HepG2 (cell line): Measurements from ENCODE around the gene ZDHHC7. TPM values are rescaled to one million over a fixed set of nuclear protein-coding genes. Genes with fewer than 3 reads are reported as not detected.

Source experiments
- ASH2L ChIP-seq: fragments of 300-600, 200-600 bp; sonication (generic); IDR thresholded peaks from 2 replicates; pipeline ENCODE4 v1.7.0; 2017; ENCODE audit warnings: low read depth, mild to moderate bottlenecking, moderate library complexity, mixed read lengths, low read length; ENCODE audit not compliant: insufficient read length
- ESRRA ChIP-seq: sonication (generic); formaldehyde crosslinking; IDR thresholded peaks from 2 replicates; pipeline ENCODE4 v1.5.1; 2020; ENCODE audit warnings: mild to moderate bottlenecking, low read depth, missing genetic modification reagents
- FLYWCH1 ChIP-seq: sonication (generic); formaldehyde crosslinking; IDR thresholded peaks from 2 replicates; pipeline ENCODE4 v1.8.1; 2023; ENCODE audit warnings: mild to moderate bottlenecking, missing genetic modification reagents
- GABPA ChIP-seq, 2 experiments: IDR thresholded peaks; 2 replicates each; pipeline ENCODE4 v1.6.1; 2011 to 2016; ENCODE audit warnings: low read depth in 2 of 2, low read length in 1 of 2, missing biosample characterization in 1 of 2, missing genetic modification characterization in 1 of 2
- GABPB1 ChIP-seq: IDR thresholded peaks from 2 replicates; pipeline ENCODE4 v1.6.1; 2016; ENCODE audit warnings: mild to moderate bottlenecking, missing genetic modification reagents, moderate library complexity, missing compliant biosample characterization
- HMG20A ChIP-seq: IDR thresholded peaks from 2 replicates; pipeline ENCODE4 v1.6.1; 2016; ENCODE audit warnings: borderline replicate concordance
- KDM6A ChIP-seq: IDR thresholded peaks from 2 replicates; pipeline ENCODE4 v1.6.1; 2016; ENCODE audit warnings: low read depth
- MAF1 ChIP-seq: sonication (generic); formaldehyde crosslinking; IDR thresholded peaks from 2 replicates; pipeline ENCODE4 v1.5.0; 2020; ENCODE audit warnings: missing genetic modification reagents, borderline replicate concordance
- MXD4 ChIP-seq: IDR thresholded peaks from 2 replicates; pipeline ENCODE4 v1.6.1; 2016; ENCODE audit warnings: mild to moderate bottlenecking, missing biosample characterization, missing genetic modification reagents
- ONECUT2 ChIP-seq: sonication (generic); formaldehyde crosslinking; IDR thresholded peaks from 2 replicates; pipeline ENCODE4 v1.4.0; 2020; ENCODE audit warnings: missing genetic modification reagents
- POGZ ChIP-seq: sonication (generic); formaldehyde crosslinking; IDR thresholded peaks from 2 replicates; pipeline ENCODE4 v1.4.0; 2020; ENCODE audit warnings: mild to moderate bottlenecking, missing genetic modification reagents
- POLR2A ChIP-seq, 2 experiments: IDR thresholded peaks; 2 replicates each; pipeline ENCODE4 v1.6.1; 2011; ENCODE audit warnings: low read depth in 2 of 2, low read length in 2 of 2, mild to moderate bottlenecking in 1 of 2, moderate library complexity in 1 of 2; ENCODE audit not compliant: insufficient read depth in 1 of 2
- RAD21 ChIP-seq: fragments of 450-650 bp; formaldehyde crosslinking; IDR thresholded peaks from 2 replicates; pipeline ENCODE4 v1.5.0; 2020; ENCODE audit warnings: mild to moderate bottlenecking
- REL ChIP-seq: sonication (generic); formaldehyde crosslinking; conservative IDR thresholded peaks from 2 replicates; pipeline ENCODE4 v1.8.0; 2022; ENCODE audit warnings: mild to moderate bottlenecking, missing genetic modification reagents, moderate library complexity
- RORA ChIP-seq: sonication (generic); formaldehyde crosslinking; IDR thresholded peaks from 2 replicates; pipeline ENCODE4 v1.5.0; 2020; ENCODE audit warnings: mild to moderate bottlenecking, missing genetic modification reagents, moderate library complexity
- SMARCC2 ChIP-seq: fragments of 450-650 bp; IDR thresholded peaks from 2 replicates; pipeline ENCODE4 v1.6.1; 2017; ENCODE audit warnings: antibody characterized with exemption, mild to moderate bottlenecking
- SMYD3 ChIP-seq: sonication (generic); formaldehyde crosslinking; IDR thresholded peaks from 2 replicates; pipeline ENCODE4 v1.8.1; 2023; ENCODE audit warnings: mild to moderate bottlenecking, missing genetic modification reagents
- TGIF2 ChIP-seq: IDR thresholded peaks from 2 replicates; pipeline ENCODE4 v1.6.1; 2016; ENCODE audit warnings: control low read depth, missing compliant biosample characterization
- YEATS2 ChIP-seq: sonication (generic); formaldehyde crosslinking; IDR thresholded peaks from 2 replicates; pipeline ENCODE4 v1.4.0; 2020; ENCODE audit warnings: missing genetic modification reagents, borderline replicate concordance
- ZFP36L2 ChIP-seq: sonication (generic); formaldehyde crosslinking; IDR thresholded peaks from 2 replicates; pipeline ENCODE4 v1.4.0; 2020; ENCODE audit warnings: missing genetic modification reagents
- ZNF121 ChIP-seq: sonication (generic); formaldehyde crosslinking; IDR thresholded peaks from 2 replicates; pipeline ENCODE4 v1.5.0; 2020; ENCODE audit warnings: mild to moderate bottlenecking, missing genetic modification reagents
- ZNF343 ChIP-seq: sonication (generic); formaldehyde crosslinking; IDR thresholded peaks from 2 replicates; pipeline ENCODE4 v1.4.0; 2020; ENCODE audit warnings: mild to moderate bottlenecking, missing genetic modification reagents
- ZNF703 ChIP-seq: sonication (generic); formaldehyde crosslinking; IDR thresholded peaks from 2 replicates; pipeline ENCODE4 v1.5.1; 2020; ENCODE audit warnings: missing genetic modification reagents, mild to moderate bottlenecking, moderate library complexity, borderline replicate concordance
- ZNF709 ChIP-seq: sonication (generic); formaldehyde crosslinking; IDR thresholded peaks from 2 replicates; pipeline ENCODE4 v1.5.0; 2020; ENCODE audit warnings: mild to moderate bottlenecking, missing genetic modification reagents
- ZNF777 ChIP-seq: sonication (generic); formaldehyde crosslinking; IDR thresholded peaks from 2 replicates; pipeline ENCODE4 v1.4.0; 2020; ENCODE audit warnings: missing genetic modification reagents
- ZNF780A ChIP-seq: sonication (generic); formaldehyde crosslinking; IDR thresholded peaks from 2 replicates; pipeline ENCODE4 v1.8.0; 2022; ENCODE audit warnings: mild to moderate bottlenecking, missing genetic modification reagents, moderate library complexity
- polyA plus RNA-seq, 8 experiments: library from polyadenylated mRNA; depleted of rRNA in 3 of 8; stranded (reverse) in 7 of 8; unstranded in 1 of 8; fragments of >200 nt; fragmentation: Illumina TruSeq in 4 of 8; extraction: Trizol in 4 of 8; gene quantifications; 2 replicates each; pipeline versions ENCODE4 v1.2.1 to v1.2.3, GENCODE V29; 2011 to 2016; ENCODE audit warnings: low read depth in 4 of 8, missing spikeins in 1 of 8, mixed read lengths in 1 of 8; ENCODE audit not compliant: insufficient read depth in 1 of 8
- total RNA-seq, 5 experiments: library from RNA; depleted of rRNA; stranded (reverse); fragments of >200 nt; fragmentation: Illumina TruSeq; extraction: Trizol; gene quantifications; 2 replicates each; pipeline ENCODE4 v1.2.3, GENCODE V29; 2016; ENCODE audit warnings: low read depth in 1 of 5
- TF ChIP-seq, protein P1 (sequence below): sonication (generic); formaldehyde crosslinking; IDR thresholded peaks from 2 replicates; pipeline ENCODE4 v1.5.0; 2020; ENCODE audit warnings: mild to moderate bottlenecking, missing genetic modification reagents, moderate library complexity
- TF ChIP-seq, protein P2 (sequence below): sonication (generic); formaldehyde crosslinking; IDR thresholded peaks from 2 replicates; pipeline ENCODE4 v1.4.0; 2020; ENCODE audit warnings: missing genetic modification reagents, borderline replicate concordance

The ZDHHC7 gene
- total and polyA plus RNA-seq, 2 of the 13 experiments (the other 11 are each of a cell fraction or from before 2014, with no cell fraction given), result 46.8 to 67.6 TPM

DNA sequence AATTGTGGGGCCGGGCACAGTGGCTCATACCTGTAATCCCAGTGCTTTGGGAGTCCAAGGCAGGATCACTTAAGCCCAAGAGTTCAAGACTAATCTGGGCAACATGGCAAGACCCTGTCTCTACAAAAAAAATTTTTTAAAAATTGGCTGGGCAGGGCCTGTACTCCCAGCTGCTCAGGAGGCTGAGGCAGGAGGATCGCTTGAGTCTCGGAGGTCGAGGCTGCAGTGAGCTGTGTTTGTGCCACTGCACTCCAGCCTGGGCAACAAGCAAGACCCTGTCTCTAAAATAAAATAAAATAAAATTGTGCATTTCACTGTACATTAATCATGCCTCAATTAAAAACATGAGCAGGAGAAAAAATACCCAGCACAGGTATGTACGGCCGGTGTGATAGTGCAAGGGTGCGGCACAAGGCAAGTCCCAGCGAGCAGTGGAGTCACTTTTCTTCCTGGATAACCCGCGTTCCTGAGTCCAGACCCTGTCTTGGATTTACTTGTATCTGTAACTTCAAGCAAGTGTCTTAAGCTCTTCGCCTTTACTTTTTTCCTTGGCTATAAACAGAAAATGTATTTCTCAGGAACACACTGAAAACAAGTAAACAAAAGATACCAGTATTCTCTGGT lies 11.4 kb downstream of the ZDHHC7 start (continued):
- no peak for TF ChIP-seq SMARCC2
- TF ChIP-seq ZNF777 (CRISPR knock-in tag), result no peak
- TF ChIP-seq RORA, result no peak
- no peak for TF ChIP-seq KDM6A (CRISPR knock-in tag)
- TF ChIP-seq, protein P1, sequence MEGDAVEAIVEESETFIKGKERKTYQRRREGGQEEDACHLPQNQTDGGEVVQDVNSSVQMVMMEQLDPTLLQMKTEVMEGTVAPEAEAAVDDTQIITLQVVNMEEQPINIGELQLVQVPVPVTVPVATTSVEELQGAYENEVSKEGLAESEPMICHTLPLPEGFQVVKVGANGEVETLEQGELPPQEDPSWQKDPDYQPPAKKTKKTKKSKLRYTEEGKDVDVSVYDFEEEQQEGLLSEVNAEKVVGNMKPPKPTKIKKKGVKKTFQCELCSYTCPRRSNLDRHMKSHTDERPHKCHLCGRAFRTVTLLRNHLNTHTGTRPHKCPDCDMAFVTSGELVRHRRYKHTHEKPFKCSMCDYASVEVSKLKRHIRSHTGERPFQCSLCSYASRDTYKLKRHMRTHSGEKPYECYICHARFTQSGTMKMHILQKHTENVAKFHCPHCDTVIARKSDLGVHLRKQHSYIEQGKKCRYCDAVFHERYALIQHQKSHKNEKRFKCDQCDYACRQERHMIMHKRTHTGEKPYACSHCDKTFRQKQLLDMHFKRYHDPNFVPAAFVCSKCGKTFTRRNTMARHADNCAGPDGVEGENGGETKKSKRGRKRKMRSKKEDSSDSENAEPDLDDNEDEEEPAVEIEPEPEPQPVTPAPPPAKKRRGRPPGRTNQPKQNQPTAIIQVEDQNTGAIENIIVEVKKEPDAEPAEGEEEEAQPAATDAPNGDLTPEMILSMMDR (CRISPR knock-in tag), result no peak
- 0 out of 2 replicates have a peak, but pooled peaks have one; percentile 27 for TF ChIP-seq REL (CRISPR knock-in tag)
- no peak for TF ChIP-seq SMYD3
- TF ChIP-seq ZNF780A (CRISPR knock-in tag), result no peak
- no peak for TF ChIP-seq HMG20A (CRISPR knock-in tag)
- 0 out of 2 replicates have a peak, but pooled peaks have one; percentile 29 for TF ChIP-seq ZNF709 (CRISPR knock-in tag)
- no peak for TF ChIP-seq MAF1
- TF ChIP-seq POLR2A (IDR thresholded peaks at IDR 0.05; ENCODE audit: insufficient read depth in 1 of 2, low read depth in 2 of 2, low read length in 2 of 2), result no peak
- no peak for TF ChIP-seq GABPB1 (CRISPR knock-in tag)
- no peak for TF ChIP-seq MXD4 (CRISPR knock-in tag)
- TF ChIP-seq ESRRA (CRISPR knock-in tag), result no peak
- no peak for TF ChIP-seq POGZ
- no peak for TF ChIP-seq FLYWCH1 (CRISPR knock-in tag)
- 0 out of 2 replicates have a peak, but pooled peaks have one; percentile 6 for TF ChIP-seq TGIF2 (CRISPR knock-in tag)
- TF ChIP-seq ZNF703 (CRISPR knock-in tag), result no peak
- TF ChIP-seq, protein P2, sequence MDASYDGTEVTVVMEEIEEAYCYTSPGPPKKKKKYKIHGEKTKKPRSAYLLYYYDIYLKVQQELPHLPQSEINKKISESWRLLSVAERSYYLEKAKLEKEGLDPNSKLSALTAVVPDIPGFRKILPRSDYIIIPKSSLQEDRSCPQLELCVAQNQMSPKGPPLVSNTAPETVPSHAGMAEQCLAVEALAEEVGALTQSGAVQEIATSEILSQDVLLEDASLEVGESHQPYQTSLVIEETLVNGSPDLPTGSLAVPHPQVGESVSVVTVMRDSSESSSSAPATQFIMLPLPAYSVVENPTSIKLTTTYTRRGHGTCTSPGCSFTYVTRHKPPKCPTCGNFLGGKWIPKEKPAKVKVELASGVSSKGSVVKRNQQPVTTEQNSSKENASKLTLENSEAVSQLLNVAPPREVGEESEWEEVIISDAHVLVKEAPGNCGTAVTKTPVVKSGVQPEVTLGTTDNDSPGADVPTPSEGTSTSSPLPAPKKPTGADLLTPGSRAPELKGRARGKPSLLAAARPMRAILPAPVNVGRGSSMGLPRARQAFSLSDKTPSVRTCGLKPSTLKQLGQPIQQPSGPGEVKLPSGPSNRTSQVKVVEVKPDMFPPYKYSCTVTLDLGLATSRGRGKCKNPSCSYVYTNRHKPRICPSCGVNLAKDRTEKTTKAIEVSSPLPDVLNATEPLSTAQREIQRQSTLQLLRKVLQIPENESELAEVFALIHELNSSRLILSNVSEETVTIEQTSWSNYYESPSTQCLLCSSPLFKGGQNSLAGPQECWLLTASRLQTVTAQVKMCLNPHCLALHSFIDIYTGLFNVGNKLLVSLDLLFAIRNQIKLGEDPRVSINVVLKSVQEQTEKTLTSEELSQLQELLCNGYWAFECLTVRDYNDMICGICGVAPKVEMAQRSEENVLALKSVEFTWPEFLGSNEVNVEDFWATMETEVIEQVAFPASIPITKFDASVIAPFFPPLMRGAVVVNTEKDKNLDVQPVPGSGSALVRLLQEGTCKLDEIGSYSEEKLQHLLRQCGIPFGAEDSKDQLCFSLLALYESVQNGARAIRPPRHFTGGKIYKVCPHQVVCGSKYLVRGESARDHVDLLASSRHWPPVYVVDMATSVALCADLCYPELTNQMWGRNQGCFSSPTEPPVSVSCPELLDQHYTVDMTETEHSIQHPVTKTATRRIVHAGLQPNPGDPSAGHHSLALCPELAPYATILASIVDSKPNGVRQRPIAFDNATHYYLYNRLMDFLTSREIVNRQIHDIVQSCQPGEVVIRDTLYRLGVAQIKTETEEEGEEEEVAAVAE (CRISPR knock-in tag), result 0 out of 2 replicates have a peak, but pooled peaks have one; percentile 28
- no peak for TF ChIP-seq GABPA (IDR thresholded peaks at IDR 0.05; ENCODE audit: low read depth, low read length)
- 0 out of 2 replicates have a peak, but pooled peaks have one; percentile 1 for TF ChIP-seq GABPA (CRISPR knock-in tag; IDR thresholded peaks at IDR 0.05; ENCODE audit: low read depth)
- no peak for TF ChIP-seq RAD21
- TF ChIP-seq ASH2L, result no peak
- TF ChIP-seq ONECUT2, result no peak
- peak; percentile 16; the same call in 1 of the 2 replicates for TF ChIP-seq ZNF343 (CRISPR knock-in tag)
- TF ChIP-seq ZFP36L2 (CRISPR knock-in tag), result no peak
- TF ChIP-seq ZNF121 (CRISPR knock-in tag), result peak; percentile 64
- TF ChIP-seq YEATS2 (CRISPR knock-in tag), result no peak
